Adrenal gland (tissue), 5 donors: ENCODE measurements around the gene MRPS24.

Experiments
- CTCF ChIP-seq, 6 experiments: fragments of 450-650 bp in 4 of 6; fragments of 200-600 bp in 2 of 6; sonication (generic) in 1 of 6; IDR thresholded peaks; 1 replicate in 5 of 6; 2 replicates in 1 of 6; pipeline versions ENCODE4 v1.5.1 to v1.8.0; 2016 to 2021; ENCODE audit warnings: antibody characterized with exemption in 6 of 6, mild to moderate bottlenecking in 2 of 6, moderate library complexity in 1 of 6
- POLR2A ChIP-seq, 2 donors: fragments of 450-650 bp; IDR thresholded peaks; one replicate each; pipeline ENCODE4 v1.6.1; 2017; ENCODE audit warnings: antibody characterized with exemption in 2 of 2, mild to moderate bottlenecking in 2 of 2, moderate library complexity in 1 of 2
- donor health status: DM: no; HTN: no; CAD: no.

DNA sequence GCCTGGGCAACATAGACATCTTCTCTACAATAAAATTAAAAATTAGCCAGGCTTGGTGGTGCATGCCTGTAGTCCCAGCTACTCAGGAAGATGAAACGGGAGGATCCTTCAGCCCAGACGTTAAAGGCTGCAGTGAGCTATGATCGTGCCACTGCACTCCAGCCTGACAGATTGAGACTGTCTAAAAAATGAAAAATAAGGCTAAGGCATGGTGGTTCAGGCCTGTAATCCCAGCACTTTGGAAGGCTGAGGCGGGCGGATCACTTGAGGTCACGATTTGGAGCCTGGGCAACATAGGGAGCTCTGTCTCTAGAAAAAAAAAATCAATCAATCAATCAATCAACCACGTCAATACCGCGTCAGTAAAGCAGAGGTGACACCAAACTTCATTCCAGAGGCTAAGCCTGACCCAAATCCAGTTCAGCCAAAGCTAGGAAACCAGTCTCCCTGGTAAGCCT is 31.1 kb downstream of the MRPS24 start:
- TF ChIP-seq POLR2A (IDR thresholded peaks at IDR 0.05) (no peak), CTCF (IDR thresholded peaks at IDR 0.05) (no peak)
